HG03066 (cell line): Measurements from ENCODE around the gene MVB12B.

ENCODE experiments used
- ATAC-seq: cut with Tn5 transposase; IDR thresholded peaks from one replicate; pipeline ENCODE4 v1.9.1; 2021; ENCODE audit warnings: low read depth; ENCODE audit not compliant: unreplicated experiment

The MVB12B gene

DNA sequence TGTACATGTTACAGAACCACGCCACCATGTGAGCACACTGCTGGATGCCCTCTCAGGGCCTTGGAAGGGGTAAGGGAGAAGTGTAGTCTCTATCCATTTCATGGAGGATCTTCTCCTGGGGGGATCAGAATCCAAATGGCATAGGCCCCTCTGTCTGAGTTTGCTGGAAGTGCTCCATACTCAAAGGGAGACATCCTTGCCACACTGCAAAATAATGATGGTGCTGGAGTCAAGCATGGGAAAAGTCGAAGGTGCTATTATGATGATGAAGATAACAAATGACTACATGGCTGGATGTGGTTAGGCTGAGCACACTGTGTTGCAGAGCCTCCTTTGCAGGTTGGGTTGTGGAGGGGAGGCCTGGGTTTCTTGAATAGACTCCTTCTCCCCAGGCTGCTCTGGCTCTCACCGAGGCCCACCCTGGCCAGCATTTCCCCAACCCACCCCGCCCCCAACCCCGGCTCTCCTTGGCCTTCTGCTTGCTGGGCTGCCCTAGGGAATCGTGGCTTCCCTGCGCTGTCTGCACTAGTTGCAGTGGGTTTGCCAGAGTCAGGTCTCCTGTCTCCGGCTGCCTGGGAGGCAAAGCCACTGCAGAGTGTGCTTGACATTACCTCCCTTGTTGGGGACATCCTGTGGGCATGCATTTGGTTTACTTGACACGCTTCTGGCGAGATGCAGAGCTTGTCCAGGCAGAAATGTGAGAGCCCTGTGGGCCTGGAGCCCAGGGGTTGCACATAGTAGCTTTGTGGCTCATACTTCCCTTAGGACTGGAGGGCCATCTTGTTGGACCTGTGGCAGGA is 3.0 kb downstream of the MVB12B start:
- ATAC-seq = no peak

DNA sequence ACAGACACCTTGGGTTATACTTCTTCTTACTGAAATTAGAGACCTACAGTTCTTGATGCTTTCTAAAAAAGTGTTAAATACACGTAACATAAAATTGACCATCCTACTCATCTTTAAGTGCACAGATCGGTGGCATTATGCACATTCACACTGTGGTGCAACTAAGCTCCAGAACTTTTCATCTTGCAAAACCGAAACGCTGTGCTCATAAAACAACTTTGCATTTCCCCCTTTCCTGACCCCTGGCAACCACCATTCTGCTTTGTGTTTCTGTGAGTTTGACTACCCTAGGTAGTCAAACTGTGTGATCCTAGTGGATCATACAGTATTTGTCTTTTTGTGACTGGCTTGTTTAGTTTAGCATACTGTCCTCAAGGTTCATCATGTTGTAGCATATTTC is 3.9 kb downstream of the MVB12B start:
- no peak for ATAC-seq

DNA sequence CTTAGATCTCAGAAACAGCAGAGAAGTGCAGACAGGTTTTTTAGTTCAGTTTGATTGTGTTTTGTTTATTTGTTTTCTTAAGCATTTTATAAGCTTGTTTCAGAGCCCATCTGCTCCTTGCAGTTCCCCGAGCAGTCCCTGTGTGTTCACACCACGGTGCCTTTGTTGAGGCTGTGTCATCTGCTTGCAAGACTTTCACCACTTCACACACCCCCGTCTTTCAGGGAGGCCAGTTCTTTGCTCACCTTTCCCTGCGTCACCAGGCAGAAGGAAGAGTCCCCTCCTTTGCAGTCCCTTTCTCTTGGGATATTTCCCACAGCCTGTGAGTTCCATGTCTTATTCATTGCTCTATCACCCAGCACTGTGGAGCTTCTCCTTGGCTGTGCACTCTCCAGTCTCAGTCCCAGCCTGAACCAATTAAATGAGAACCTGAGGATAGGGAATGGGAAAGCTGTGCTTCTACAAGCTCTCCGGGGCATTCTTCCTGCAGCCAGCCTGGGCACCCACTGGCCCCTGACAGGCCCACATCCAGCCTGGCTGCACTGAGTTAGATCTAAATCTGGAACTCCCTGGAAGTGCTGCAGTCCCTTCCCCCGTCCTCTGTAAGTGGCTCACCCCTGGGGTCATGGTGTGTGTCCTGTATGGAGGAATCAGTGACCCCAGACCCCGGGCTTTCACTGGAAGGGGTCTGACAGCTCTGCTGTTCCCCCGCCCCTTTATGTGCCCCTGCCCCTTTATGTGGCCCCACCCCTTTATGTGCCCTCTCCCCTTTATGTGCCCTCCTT is 5.5 kb downstream of the MVB12B start:
- ATAC-seq = no peak

DNA sequence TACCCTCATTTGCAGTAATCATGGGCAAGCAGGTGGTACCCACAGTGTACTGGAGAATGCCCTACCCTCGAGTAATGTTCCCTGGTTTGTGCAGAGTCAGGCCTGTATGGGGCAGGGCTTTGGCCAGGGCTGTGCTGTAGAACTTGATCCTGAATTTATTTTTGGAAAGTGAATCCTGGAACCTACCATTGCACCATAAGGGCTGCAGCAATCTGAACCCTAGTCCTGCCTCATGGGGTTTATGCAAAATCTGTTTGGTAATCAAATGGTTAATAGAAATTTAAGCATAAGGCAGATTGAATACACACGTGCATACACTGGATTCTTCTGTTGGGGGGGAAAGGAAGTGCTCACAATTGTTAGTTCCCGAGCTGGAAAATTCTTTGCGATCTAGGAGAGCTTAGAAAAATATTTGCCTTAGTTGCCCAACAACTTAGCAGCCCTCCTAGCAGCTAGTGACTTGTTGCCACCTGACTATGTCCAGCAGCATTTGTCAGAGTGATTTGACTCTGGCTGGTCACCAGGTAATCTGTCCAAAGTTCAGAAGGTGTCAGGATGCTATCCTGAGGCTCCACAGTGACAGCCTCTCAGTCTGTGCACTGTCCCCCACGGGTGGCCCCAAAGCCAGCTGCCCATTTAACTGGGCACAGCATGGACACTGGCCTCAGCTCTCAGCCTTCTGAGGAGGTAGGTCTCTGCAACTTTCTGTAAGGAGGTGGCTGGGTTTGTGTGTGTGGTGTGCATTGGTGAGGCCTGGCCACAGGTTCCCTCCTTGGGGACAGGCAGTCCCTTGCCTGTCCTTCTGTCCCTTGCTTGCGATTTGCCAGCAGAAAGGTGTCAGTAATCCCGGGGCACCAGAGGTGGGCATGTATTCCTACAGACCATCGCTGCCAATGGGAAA is 8.3 kb downstream of the MVB12B start:
- ATAC-seq = no peak

DNA sequence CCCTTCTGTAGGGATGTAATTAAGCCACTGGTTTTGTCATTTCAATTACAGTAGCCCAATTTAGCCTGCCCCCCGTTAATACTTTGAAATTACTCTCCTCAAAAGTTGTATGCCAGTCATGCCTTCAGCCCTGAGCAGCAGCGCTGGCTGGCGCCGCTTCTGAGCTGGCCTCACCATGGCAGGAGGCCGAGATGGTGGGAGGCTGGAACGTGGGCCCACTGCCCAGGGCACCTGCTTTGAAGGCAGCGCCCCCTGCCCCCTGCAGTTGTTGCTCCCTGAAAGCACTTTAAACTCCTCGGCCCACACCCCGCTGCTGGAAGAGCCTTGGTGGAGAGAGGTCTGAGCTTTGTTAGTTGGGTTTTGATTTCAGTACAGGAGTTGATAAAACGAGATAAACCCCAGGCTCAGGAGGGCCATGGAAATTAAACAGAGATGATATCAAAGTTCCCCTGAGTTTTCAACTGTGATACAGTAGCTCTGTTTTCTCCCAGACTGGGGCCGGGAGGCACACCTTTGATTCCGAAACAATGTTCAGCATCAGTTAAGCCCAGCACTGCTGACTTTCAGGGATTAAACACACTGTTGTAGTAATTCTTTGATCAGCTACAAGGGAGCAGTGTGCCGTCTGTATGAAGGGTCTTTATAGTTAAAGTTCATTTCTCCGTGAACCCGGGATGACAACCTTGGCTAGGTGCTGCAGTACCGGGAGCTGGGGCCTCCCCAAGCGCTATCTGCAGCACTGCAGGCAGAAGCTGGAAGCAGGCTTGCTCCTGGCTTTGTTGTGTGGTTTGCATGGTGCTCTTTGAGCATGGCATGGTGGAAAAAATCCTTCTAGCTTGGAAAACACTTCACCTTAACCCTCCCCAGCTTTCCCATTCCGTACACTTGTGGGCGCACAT is 9.5 kb downstream of the MVB12B start:
- ATAC-seq = no peak

DNA sequence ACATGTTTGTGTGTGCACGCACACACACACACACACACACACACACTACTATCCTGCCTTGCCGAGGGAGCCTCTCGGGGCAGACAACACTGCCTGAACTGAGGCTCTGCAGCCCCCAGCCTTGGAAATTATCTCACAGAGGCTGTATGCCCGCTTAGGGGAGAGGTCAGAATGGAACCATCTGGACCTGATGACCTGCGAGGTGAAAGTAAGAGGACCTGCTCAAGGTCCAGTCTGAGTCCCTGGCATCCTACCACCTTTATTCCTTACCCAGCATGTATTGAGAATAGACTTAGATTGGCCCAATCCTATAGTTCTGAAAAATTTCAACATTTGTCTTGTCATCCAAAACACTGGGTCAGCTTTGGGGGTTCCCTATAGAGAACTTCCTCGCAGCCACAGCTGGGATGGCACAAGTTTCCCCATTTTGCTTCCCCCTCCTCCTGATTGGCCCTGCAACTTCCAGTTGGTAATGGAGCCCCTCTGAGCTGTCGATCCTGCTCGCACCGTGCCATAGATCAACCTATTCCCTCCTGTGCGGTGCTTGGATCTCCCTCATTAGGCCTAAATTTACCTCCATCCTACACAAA is 10.2 kb downstream of the MVB12B start:
- no peak for ATAC-seq

DNA sequence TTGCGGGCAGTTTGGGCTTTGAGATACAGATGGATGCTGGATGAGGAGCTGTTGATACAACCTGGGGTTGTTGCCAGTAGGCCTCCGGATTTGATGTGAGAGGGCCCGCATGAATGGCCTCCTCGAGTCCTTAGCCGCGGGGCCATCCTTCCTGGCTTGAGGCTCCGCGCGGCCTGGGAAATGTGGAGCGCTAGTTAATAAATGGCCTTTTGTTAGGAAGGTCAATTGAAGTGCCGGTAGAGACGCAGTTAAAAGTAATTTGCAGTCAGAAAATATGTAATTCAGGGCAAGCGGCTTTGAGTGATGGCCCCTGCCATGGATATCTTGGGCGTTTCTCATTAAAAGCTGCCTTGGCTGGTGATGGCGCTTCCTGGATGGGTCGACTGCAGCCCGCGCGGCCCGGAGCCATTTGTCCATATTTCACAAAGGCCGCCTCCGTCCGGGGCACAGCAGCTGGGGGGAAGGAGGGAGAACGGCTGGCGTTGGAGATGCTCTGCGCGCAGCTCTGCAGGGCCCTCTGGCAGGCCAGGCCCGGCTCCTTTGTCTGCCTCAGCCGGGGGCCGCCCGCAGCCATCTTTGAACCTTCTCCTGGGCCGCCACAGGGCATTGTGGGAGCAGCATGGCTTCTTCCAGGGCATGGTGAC is 11.2 kb downstream of the MVB12B start:
- ATAC-seq = no peak

DNA sequence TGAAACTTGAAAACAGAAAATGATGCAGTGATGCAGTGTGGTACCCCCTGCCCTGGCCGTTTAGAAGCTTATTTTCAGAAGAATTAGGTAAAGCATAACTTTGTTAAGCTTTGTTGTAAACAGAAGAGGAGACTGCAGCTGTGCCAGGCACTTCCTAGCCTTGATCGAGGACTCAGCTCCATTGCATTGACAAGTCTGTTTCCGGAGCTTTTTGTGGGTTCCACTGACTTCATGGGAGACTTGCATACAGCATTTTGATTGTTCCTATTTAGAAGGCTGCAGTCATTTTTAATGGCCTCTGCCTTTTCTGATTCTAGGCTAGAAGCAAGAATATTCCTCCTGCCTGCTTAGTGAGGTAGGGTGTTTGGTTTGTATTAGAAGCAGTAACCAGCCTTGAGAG is 12.3 kb downstream of the MVB12B start:
- ATAC-seq = no peak

DNA sequence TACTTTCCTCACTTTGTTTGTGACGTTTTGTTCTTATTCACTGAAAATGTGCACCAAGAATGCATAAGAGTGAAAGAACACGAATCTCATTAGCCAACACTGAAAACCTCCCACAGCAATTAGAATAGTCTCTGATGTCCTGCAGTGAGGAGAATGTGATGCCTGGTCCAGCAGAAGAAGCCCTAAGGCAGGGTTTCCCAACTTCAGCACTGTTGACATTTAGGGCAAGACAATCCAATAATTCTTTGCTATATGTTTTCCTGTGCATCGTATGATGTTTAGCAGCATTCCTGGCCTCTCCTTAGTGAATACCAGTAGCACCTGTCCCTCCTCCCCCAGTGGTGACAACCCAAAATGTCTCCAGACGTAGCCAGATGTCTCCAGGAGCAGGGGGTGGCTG is 14.8 kb downstream of the MVB12B start:
- no peak for ATAC-seq

DNA sequence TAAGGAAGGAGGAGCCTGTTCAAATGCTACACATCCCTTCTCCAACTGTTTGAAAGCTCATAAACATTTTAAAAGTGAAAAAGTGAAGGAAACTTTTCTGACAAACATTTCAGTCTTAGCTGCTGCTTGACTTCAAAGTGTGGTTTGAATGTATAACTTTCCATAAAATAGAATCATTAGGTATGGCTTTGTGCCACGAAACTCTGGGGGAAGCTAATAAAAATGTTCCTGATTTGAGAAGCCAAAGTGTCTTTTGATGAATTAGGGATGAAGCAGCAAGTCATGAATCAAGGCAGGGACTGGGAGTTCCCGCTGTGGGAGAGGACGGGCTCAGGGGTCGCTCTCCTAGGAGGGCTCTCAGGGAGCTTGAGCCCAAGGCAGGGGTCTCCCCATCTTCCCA is 15.3 kb downstream of the MVB12B start:
- no peak for ATAC-seq

DNA sequence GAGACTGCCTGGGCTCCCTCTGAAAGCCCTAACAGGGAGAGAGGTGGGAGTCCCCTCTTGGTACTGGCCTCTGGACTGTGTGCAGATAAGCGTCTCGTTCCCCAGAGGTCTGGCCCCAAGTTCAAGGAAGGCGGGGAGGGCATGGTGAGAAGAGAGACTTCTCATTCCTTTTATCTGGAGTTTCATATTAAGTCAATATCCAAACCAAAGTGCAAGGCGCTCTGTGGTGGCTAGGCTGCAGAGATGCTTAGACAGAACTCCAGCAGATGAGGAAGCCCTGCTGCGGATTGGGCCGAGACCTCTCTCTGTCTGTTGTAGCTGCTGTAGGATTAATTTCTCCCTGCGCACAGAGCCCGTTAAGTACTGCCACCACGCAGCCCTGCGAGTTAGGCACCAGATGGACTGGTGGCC is 16.0 kb downstream of the MVB12B start:
- ATAC-seq = no peak

DNA sequence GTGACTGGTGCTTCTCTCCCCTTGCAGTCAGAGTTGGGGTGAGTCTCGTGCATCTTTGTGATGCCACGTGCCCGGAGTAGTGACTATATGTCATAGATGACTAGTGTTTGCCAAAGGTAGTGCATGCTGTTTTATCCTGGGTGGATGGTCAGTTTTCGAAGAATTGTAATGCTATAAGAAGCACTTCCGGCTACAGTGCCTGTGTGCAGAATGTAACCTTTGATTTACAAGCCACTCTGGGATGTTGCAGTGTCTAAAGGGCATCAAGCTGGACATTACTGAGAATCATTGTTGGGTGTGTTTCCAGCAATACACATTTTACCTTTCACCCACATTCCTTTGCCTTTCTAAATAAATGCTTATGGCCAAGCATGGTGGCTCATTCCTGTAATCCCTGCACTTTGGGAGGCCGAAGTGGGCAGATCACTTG is 16.7 kb downstream of the MVB12B start:
- ATAC-seq = no peak

DNA sequence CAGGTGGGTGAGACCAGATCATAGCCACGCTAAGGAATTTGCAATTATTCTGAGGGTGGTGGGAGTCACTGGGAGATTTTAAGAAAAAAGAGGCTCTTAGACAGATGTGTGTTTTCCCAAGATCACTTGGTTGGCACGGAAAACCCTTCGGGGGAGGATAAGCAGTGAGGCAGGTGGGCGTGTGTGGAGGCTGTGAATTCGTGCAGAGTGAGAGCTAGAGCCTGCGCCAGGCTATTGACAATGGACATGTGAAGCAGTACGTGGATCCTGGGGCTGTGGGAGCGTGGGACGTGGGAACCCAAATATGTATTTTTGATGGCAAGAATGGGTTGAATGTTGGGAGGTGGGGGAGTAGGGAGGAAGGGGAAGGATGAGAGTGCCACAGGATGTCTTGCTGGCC is 19.4 kb downstream of the MVB12B start:
- no peak for ATAC-seq

DNA sequence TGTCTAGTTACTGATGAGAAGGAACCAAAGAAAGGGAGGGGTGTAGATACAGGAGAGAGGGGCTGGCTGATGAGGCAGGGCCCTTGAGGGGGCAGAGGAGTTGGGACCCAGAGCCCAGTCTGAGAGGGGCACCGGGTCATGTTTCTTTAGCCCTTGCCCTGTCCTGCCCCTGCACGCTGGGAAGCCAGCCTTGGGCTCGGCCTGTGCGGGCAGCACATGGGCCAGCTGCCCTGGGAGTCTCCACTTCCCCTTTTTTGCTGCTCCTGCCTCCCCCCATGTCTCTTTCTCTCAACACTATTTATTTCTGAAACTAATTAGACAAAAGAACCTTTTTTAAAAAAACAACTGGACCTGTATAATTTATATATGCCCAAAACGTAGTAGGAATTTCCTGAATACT is 20.5 kb downstream of the MVB12B start:
- no peak for ATAC-seq

DNA sequence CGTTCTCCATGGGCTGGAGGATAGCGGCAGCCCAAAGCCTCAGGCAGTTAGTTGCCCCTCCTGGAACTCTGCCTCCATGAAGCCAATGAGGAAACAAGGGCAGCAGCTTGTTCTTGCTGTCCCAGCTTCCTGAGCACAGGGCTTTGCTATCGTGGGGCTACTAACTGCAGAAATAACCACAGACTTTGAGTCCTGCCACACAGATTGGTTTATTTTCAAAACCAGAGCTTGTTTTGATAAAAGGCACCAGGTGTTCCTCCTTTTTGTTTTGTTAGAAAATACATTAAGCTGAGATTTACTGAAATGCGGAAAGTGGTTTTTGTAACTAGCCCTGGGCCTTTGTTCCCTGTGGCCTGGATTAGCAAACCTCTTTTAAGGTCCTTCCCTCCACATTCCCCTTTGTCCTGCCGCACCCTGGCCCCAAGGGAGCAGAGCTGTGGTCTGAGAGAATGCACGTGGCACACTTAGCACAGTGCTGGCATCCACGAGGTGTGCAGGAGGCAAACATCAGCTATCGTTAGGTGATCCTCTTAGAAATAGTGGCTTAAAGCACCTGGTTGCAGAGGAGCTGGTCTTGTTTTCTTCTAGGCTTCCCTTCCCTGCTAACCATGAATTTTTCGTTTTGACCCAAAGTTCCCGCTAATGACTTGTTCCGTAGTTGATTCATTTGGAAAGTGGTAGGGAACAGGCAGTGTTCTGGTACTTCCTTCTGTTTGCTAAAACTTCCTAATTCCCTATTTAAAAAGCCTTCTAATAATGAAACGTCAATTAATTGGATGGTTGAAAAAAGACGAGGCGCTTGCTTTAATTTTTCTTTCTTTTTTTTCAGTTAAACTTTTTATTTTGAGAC is 21.5 kb downstream of the MVB12B start:
- ATAC-seq = no peak

DNA sequence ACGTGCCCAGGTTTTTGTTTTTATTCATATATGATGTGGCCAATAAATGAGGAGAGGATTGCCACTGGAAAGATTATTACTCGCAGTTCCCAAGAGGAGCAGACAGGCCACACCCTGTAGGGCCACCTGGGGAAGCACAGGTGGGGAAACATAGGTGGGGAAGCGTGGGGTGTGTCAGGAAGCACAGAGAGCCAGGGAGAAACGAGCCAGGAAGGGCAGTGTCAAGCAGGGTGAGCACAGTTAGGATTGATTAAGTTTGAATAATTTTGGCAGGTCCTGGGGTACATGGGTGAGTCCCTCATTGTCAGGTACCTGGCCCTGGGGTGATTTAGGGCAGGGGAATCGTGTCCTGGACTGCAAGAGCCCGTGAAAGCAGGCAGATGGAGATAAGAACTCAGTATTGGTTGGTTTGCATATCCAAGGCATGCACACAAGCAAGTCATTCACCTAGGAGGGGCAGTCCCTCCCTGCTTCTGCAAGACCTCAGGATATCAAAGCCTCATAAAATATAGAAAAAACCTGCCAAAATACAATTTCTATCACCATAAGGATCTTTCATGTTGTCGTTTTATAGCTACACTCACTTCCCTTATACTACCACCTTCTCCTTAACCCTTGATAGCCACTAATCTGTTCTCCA is 22.4 kb downstream of the MVB12B start:
- no peak for ATAC-seq

DNA sequence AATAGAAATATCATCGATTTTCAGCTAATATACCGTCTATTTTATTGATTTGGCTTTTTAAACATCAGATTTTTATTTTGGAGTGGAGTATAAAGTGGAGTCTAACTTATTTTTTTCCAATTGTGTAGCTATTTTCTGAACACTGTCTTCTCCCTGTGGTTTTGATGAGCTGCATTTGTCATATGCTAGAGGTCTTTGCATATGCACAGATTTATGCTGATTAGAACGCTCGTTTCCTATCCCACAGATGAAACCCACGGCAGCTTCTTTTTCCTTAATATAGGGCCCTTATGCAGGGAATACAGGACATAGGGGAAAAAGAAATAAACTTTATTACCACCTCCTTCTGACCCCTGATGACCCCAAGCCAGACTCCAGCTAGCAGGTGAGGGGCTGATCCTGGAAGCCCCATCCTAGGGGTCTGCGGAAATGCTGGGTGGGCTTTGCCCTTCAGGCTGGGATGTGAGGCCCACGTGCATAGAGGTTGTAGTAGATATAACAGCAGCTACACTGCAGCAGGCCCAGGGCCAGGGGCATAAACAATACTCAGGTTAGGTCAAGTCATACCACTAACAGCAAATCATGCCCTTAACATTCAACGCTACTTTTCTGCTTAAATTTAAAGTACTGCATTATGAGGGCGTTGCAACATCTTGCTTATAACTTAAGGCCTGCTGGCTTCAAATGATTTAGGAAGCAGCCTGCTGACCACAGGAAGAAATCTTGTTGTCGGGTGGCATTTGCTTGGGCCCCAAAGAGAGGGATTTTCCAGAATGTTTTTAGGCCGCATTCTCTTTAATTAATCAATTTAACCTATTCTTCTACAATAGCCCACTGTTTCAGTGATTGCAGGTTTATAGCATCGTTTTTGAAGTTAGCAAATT is 28.5 kb downstream of the MVB12B start:
- no peak for ATAC-seq
